Effector memory CD8-positive, alpha-beta T cell (primary cell): Measurements from ENCODE around the gene MEN1.

Experiments
- ATAC-seq: fragments of 150-1000 bp; cut with Tn5 transposase; replicated peaks from 2 replicates; pipeline ENCODE4 v1.10.0; 2021; ENCODE audit warnings: mild to moderate bottlenecking, moderate library complexity
- DNase-seq, 3 experiments: peaks; one replicate each; pipeline ENCODE4 v3.0.0; 2021
- H3K27ac Mint-ChIP-seq, 2 donors: one replicate each; pipeline ENCODE4 v1.8.0; 2022; ENCODE audit warnings: mild to moderate bottlenecking in 2 of 2, mixed read lengths in 2 of 2, moderate library complexity in 2 of 2
- H3K27me3 Mint-ChIP-seq, 2 donors: one replicate each; pipeline ENCODE4 v1.8.0; 2022; ENCODE audit warnings: mixed read lengths in 2 of 2
- H3K36me3 Mint-ChIP-seq: one replicate; pipeline ENCODE4 v1.8.0; 2022; ENCODE audit warnings: mild to moderate bottlenecking, moderate library complexity, mixed read lengths; ENCODE audit not compliant: insufficient read depth
- H3K4me1 Mint-ChIP-seq, 2 donors: one replicate each; pipeline ENCODE4 v1.8.0; 2022; ENCODE audit warnings: low read depth in 2 of 2, mixed read lengths in 2 of 2
- H3K4me3 Mint-ChIP-seq, 2 donors: one replicate each; pipeline ENCODE4 v1.8.0; 2022; ENCODE audit warnings: mild to moderate bottlenecking in 2 of 2, mixed read lengths in 2 of 2, moderate library complexity in 2 of 2
- H3K9me3 Mint-ChIP-seq, 2 donors: one replicate each; pipeline ENCODE4 v1.8.0; 2022; ENCODE audit warnings: mixed read lengths in 2 of 2

The MEN1 gene

DNA sequence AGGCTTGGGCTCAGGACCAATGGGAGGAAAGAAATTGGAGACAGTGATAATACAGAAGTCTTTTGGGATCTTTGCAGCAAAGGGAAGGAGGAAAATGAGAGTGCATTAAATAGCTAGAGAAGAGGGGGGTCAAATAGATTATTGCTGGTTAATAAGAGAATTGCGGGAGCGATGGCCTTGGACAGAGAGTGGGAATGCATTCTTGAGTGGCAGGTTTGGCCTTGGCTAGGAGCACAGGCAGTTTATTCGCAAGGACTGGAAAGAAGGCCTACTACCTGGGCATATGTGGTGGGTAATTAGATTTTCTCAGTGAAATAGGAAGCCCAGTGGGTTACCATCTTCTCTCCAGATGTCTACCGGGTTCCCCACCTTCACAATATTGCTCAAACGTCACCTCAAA is 3.5 kb upstream of the MEN1 start:
- DNase-seq (no peak), ATAC-seq (no peak)
- H3K27ac Mint-ChIP-seq, result no peak overlapping the region
- peaks cover 11 to 18% of the 10 kb centered on the region in 2 donors for H3K4me1 Mint-ChIP-seq
- H3K36me3 Mint-ChIP-seq, result peaks cover 5% of the 10 kb centered on the region
- H3K4me3 Mint-ChIP-seq, result no peak overlapping the region
- H3K27me3 Mint-ChIP-seq, result no peaks in the 10 kb centered on the region
- no peaks in the 10 kb centered on the region for H3K9me3 Mint-ChIP-seq

DNA sequence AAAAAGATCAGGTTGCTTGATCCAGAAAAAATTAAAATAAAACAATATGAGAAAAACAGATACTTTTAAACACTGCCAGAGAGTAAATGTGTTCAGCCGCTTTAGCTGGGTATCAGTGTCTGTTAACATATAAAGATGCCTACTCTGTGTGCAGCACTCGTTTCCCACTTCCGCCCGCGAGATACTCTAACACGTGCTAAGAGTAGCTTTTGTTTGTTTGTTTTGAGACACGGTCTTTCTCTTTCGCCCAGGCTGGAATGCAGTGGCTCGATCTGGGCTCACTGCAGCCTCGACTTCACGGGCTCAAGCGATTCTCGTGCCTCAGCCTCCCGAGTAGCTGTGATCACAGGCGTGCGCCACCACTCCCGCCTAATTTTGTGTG is 531 bp upstream of the MEN1 start:
- Mint-ChIP-seq H3K4me1 (peaks cover 12 to 31% of the 10 kb centered on the region in 2 donors), H3K36me3 (peaks cover 7% of the 10 kb centered on the region), H3K27me3 (no peaks in the 10 kb centered on the region), H3K4me3 (peak overlapping the region; percentile 96 to 98), H3K9me3 (no peaks in the 10 kb centered on the region), H3K27ac (peak overlapping the region; percentile 93 to 94)
- peak; percentile 80 for ATAC-seq
- peak in 2 of 3 experiments; percentile 48 to 56 for DNase-seq

DNA sequence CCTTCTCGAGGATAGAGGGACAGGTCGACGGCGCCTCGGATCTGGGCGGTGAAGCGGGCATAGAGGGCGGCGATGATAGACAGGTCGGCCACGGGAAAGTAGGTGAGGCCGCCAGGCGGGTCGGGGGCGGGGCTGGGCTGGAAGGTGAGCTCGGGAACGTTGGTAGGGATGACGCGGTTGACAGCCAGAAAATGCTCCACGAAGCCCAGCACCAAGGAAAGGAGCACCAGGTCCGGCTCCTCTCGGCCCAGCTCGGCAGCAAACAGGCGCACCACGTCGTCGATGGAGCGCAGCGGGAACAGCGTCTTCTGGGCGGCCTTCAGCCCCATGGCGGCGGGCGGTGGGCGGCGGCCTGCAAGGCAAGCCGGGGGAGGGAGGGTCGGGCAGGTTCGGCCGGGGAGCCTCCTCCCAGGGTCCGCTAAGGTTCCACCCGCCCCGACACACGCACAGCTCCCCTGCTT is 540 bp downstream of the MEN1 start:
- ATAC-seq (peak; percentile 17), DNase-seq (no peak)
- H3K27me3 Mint-ChIP-seq, result no peaks in the 10 kb centered on the region
- peaks cover 15 to 31% of the 10 kb centered on the region in 2 donors for H3K4me1 Mint-ChIP-seq
- H3K9me3 Mint-ChIP-seq, result no peaks in the 10 kb centered on the region
- H3K27ac Mint-ChIP-seq, result peak overlapping the region; percentile 93 to 94
- peak overlapping the region; percentile 96 to 98 for H3K4me3 Mint-ChIP-seq
- peaks cover 7% of the 10 kb centered on the region for H3K36me3 Mint-ChIP-seq

DNA sequence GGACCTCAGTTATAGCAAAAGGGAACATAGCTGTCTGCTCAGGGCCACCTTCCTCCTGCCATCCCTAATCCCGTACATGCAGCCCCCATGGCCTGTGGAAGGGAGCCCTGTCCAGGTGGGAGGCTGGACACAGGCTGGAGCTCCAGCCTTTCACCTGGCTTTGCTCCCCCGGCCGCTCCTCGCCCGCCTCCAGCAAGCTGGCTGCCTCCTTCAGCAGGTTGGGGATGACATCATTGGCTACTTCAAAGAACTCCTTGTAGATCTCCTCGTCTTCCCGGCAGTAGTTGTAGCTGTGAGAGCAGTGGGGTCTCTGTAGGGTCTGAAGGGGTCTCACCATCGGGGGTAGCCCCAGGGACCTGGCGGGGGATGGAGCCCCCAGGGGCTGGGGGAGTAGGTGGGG is 4.9 kb downstream of the MEN1 start:
- H3K4me1 Mint-ChIP-seq, result peaks cover 24 to 37% of the 10 kb centered on the region in 2 donors

DNA sequence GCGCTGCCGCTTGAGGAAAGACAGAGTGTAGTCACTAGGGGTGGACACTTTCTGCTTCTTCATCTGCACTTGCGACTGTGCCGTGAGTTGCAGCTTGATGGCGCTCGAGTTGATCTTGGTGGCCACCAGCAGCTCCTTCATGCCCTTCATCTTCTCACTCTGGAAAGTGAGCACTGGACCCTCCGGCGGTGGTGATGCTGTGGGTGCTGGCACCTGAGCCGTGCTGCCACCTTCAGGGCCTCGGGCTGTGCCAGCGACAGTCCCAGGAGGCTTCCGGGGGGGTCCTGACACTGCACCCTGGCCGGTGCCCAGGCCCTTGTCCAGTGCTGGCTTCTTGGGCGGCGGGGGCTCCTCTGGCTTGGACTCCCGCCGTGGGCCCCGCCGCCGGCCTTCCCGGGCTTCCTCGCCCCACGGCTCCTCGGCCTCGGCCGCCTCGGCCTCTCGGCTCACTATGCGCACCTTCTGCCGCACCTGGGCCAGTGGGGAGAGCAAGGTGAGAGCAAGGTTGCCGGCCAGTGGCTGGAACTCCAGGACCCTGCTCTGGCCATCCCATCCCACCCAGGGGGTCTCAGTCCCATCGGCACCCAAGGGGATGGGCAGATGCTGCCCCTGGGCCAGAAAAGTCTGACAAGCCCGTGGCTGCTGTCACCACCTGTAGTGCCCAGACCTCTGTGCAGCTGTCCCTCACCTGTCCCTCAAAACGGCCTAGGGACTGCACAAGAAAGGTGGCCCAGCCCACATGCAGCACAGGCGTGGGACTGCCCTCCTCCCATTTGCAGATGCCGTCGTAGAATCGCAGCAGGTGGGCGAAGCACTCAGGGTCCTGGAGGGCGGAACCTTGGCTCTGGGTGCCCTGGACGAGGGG is 5.8 kb downstream of the MEN1 start:
- Mint-ChIP-seq H3K4me3 (peak overlapping the region; percentile 88 to 91), H3K36me3 (peaks cover 18% of the 10 kb centered on the region), H3K9me3 (no peaks in the 10 kb centered on the region), H3K27ac (peak overlapping the region; percentile 95 to 97), H3K27me3 (no peaks in the 10 kb centered on the region), H3K4me1 (peaks cover 19 to 29% of the 10 kb centered on the region in 2 donors)
- ATAC-seq, result no peak
- no peak for DNase-seq

More for the DNA sequence above, 4.9 kb downstream of the MEN1 start:
- Mint-ChIP-seq H3K36me3 (peaks cover 12% of the 10 kb centered on the region), H3K4me3 (no peak overlapping the region), H3K9me3 (no peaks in the 10 kb centered on the region), H3K27me3 (no peaks in the 10 kb centered on the region), H3K27ac (no peak overlapping the region)
- no peak for ATAC-seq
- no peak for DNase-seq

DNA sequence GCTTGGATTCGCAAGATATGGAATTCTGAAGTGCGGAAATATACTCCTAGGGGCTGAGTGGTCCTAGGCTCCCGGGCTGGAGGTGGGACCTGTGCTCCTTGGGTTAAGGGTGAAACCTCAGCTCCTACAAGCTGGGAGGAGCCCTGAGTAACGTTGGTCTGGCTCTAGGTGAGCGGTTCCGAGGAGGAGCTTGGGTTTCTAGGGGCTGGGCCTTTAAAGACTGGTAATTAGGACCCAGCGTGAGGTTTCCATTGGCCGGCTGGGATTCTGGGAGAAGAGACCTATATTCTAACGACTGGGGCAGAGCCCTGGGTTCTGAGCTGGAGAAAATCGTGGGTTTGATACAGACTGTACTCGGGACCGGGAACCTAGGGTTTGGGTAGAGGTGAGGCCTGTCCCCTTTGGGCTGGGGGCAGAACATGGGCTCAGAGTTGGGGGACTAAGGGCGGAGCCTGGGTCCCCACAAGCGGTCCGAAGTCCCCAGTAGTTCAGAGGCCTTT is 6.5 kb downstream of the MEN1 start:
- no peak for ATAC-seq
- DNase-seq, result no peak
- peak overlapping the region; percentile 88 to 91 for H3K4me3 Mint-ChIP-seq
- peak overlapping the region; percentile 95 to 97 for H3K27ac Mint-ChIP-seq
- peaks cover 14 to 24% of the 10 kb centered on the region in 2 donors for H3K4me1 Mint-ChIP-seq
- no peaks in the 10 kb centered on the region for H3K27me3 Mint-ChIP-seq
- H3K36me3 Mint-ChIP-seq, result peaks cover 18% of the 10 kb centered on the region
- H3K9me3 Mint-ChIP-seq, result no peaks in the 10 kb centered on the region

DNA sequence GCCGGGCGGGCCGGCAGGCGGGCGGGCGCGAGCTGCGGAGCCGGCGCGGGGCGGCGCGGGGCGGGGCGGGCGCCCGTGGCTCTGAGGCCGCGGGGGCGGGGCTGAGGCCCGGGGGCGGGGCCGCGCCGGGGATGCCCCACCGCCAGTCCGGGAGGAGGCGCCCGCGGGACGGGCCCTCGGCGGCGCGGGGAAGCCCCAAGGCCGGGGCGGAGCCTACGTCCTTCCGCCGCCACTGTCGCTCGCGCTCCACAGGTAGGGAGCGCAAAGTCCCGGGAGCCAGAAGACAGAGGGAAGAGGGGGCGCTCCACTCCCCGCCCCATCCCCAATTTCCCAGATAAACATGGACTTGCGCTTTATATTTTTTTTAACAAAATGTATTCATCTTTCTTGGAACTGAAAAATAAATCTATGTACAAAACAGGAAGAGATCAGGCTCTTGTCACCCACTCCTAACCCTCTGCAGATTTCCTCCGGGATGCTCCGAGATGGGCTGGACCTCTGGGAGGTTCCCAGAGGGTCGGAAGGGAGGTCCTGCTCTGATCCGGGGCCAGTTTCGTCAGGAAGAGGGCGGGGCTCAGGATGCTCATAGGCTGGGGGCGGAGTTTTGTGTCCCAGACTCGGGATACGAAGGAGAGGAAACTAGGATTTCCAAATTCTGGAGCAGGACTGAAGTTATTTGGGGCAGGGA is 7.0 kb downstream of the MEN1 start, which contains the start of gene MAP4K2:
Gene MAP4K2 (minus strand): TSS at position 57 of the 688 bp plus-strand sequence. CDS start 65 bp downstream, outside the sequence.
- peak within 1 kb of the TSS; percentile 88 to 91 for H3K4me3 Mint-ChIP-seq
- peak within 1 kb of the TSS; percentile 95 to 97 for H3K27ac Mint-ChIP-seq
- no peaks in the 10 kb centered on the region for H3K9me3 Mint-ChIP-seq
- ATAC-seq, result peak; percentile 90
- H3K27me3 Mint-ChIP-seq, result no peaks in the 10 kb centered on the region
- H3K36me3 Mint-ChIP-seq, result peaks cover 18% of the 10 kb centered on the region
- peaks cover 14 to 25% of the 10 kb centered on the region in 2 donors for H3K4me1 Mint-ChIP-seq
- DNase-seq, result peak; percentile 79 to 90 (median 83)

DNA sequence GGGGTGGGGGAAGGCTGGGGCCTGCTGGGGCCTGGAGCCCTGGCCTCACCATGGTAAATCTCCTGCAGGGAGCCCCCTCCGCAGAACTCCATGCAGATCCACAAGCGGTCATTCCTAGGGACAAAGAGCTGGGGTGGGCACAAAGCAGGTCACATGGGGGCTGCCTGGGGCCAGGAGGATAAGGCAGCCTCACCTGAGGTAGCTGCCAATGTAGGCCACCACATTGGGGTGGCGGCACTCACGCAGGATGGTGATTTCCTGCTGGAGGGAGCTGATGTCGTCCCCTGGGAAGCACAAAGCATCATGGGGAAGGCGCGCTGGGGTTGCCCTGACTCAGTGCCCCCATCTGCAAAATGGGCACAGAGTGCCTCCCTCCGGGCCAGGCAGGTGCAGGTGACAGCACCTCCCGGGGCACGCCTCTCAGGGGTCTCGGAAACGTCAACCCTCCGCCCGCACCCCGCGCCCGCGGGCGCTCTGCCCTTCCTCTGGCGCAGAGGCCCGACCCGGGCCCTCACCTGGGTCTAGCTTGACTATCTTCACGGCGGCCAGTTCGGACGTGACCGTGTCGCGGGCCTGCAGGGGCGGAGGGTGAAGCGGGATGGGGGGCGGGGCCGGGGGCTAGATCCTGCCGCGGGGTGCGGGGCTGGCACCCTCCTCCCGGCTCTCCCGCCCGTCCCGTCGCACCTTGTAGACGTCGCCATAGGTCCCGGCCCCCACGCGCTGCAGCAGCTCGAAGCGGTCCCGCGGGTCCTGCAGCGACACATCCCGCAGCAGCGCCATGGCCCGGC is 7.8 kb downstream of the MEN1 start:
- ATAC-seq (peak; percentile 30), DNase-seq (peak; percentile 30 to 31 (median 31))
- Mint-ChIP-seq H3K27me3 (no peaks in the 10 kb centered on the region), H3K9me3 (no peaks in the 10 kb centered on the region), H3K4me3 (peak overlapping the region; percentile 73 to 88), H3K36me3 (peaks cover 18% of the 10 kb centered on the region), H3K27ac (peak overlapping the region; percentile 69 to 97), H3K4me1 (peaks cover 14 to 21% of the 10 kb centered on the region in 2 donors)

DNA sequence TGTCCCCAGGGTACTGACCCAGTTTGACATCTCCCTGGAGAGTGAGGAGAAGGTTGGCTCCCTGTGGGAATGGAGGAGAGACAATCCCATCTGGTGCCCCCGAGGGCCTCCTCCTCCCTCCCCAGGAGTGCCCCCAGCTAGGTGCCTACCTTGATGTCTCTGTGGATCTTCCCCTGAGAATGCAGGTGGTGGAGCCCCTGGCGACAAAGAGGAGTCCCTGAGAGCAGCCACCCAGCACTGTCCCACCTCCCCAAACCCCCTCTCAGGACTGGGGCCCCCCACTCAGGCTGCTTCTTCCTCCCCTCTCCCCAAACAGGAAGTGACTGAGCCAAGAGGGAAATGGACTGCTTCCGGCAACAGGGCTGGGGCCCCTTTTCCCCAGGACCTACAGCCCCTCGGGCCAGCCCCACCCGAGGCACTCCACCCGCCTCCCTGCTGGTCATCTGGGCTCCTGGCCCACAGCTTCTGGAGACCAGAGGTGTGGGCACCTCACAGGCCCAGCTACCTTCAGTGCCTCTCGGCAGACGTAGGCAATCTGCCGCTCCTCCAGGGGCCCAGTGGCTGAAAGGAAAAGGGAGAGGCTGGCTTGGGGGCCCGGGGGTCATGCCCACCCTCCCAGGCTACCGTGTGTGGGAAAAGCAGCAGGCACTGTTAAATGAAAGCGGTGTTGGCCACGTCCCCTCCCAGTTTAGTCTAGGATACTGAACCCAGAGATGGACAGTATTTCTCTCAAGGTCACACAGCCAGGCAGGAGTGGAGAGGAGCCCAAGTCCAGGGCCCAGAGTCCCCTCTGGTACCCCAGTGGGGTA is 8.6 kb downstream of the MEN1 start:
- Mint-ChIP-seq H3K4me3 (peak overlapping the region; percentile 73 to 88), H3K36me3 (peaks cover 18% of the 10 kb centered on the region), H3K27ac (peak overlapping the region; percentile 69 to 97), H3K9me3 (no peaks in the 10 kb centered on the region), H3K27me3 (no peaks in the 10 kb centered on the region), H3K4me1 (peaks cover 14 to 18% of the 10 kb centered on the region in 2 donors)
- DNase-seq, result no peak
- ATAC-seq, result no peak

DNA sequence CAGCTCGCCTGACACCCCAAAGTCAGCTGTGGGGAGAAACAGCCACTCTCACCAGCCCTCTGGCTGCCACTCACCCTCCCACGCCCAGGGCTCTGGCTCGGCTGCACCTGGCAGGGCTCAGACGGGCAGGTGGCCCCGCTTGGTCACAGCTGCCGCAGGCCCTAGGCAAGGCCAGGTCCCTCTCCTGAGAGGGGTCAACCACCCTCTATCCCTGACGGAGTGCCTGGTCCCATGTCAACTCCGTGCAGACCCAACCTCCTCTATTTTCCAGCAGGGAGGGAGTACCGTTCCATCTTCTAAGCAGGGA is 9.2 kb downstream of the MEN1 start:
- H3K27ac Mint-ChIP-seq, result peak overlapping the region in 1 of 2 donors; percentile 97
- H3K27me3 Mint-ChIP-seq, result no peaks in the 10 kb centered on the region
- H3K9me3 Mint-ChIP-seq, result no peaks in the 10 kb centered on the region
- peaks cover 13% of the 10 kb centered on the region for H3K36me3 Mint-ChIP-seq
- H3K4me3 Mint-ChIP-seq, result peak overlapping the region in 1 of 2 donors; percentile 17
- peaks cover 15 to 17% of the 10 kb centered on the region in 2 donors for H3K4me1 Mint-ChIP-seq
- ATAC-seq, result no peak
- no peak for DNase-seq

DNA sequence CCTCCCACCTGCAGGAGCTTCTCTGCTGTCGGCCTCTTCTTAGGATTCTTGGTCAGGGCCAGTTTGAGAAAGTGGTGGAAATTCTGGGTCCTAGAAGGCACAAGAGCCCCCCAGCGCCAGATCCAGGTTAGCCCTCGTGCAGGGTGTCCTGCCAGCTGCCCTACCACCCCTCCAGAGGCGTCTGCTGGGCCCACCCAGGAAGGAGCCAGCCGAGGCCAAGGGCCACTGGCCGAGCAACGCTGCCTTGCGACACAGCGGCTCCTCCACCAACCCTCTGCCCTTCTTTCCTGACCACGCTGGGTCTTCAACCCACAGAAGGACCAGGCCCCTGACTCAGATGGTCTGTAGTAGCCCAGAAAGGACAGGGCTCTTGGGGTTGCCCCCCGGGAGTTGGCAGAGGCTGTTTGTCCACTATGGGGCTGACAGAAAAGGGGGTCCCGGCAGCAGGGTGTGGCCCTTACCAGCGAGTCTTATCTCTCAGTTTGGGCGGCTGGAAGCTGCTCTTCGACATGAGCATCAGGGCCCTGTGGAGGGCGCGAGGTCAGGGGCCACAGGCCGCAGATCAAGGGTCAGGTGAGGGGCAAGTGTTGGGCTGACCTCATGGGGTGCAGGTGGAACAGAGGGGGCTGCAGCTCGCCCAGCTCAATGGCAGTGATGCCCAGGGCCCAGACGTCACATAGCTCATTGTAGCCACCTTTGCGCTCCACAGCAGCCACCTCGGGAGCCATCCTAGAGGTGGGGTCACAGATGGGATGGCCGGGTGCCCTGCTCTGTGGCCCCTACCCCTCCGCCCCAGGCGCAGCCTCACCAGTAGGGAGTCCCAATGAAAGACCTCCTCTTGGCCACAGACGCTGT is 9.8 kb downstream of the MEN1 start:
- ATAC-seq (no peak), DNase-seq (no peak)
- no peaks in the 10 kb centered on the region for H3K27me3 Mint-ChIP-seq
- peaks cover 16% of the 10 kb centered on the region for H3K36me3 Mint-ChIP-seq
- no peaks in the 10 kb centered on the region for H3K9me3 Mint-ChIP-seq
- H3K4me1 Mint-ChIP-seq, result peaks cover 14 to 15% of the 10 kb centered on the region in 2 donors
- peak overlapping the region in 1 of 2 donors; percentile 97 for H3K27ac Mint-ChIP-seq
- peak overlapping the region in 1 of 2 donors; percentile 17 for H3K4me3 Mint-ChIP-seq
